MM.1S (cell line): ENCODE results near the gene POMGNT2.

Experiments
- DNase-seq: peaks from one replicate; pipeline ENCODE4 v3.0.0-alpha.2; 2015
- H2AFZ ChIP-seq: fragments of 300-600 bp; sonication (generic); 2 replicates; pipeline ENCODE4 v1.6.0; 2016; ENCODE audit warnings: antibody characterized with exemption, low read length
- H3F3A ChIP-seq: fragments of 300-600 bp; sonication (generic); 2 replicates; pipeline ENCODE4 v1.6.1; 2016; ENCODE audit warnings: mild to moderate bottlenecking, antibody characterized with exemption, low read length, moderate library complexity, mixed read lengths; ENCODE audit not compliant: insufficient read depth
- H3K27ac ChIP-seq: fragments of 300-600 bp; sonication (generic); 2 replicates; pipeline ENCODE4 v1.5.1; 2016; ENCODE audit warnings: mild to moderate bottlenecking, low read length
- H3K27me3 ChIP-seq: fragments of 300-600 bp; sonication (generic); replicated peaks from 2 replicates; pipeline ENCODE4 v1.6.0; 2016; ENCODE audit warnings: low read length; ENCODE audit not compliant: insufficient read depth
- H3K36me3 ChIP-seq: fragments of 300-600 bp; sonication (generic); replicated peaks from 2 replicates; pipeline ENCODE4 v1.6.1; 2016; ENCODE audit warnings: mild to moderate bottlenecking, low read length, mixed read lengths; ENCODE audit not compliant: insufficient read depth
- H3K4me1 ChIP-seq: fragments of 300-600 bp; sonication (generic); 2 replicates; pipeline ENCODE4 v1.6.1; 2016; ENCODE audit warnings: low read length, mixed read lengths
- H3K4me2 ChIP-seq: fragments of 300-600 bp; sonication (generic); 2 replicates; pipeline ENCODE4 v1.6.0; 2016; ENCODE audit warnings: low read depth, low read length
- H3K4me3 ChIP-seq: fragments of 300-600 bp; sonication (generic); 2 replicates; pipeline ENCODE4 v1.5.1; 2016; ENCODE audit warnings: low read length, mixed read lengths
- H3K79me2 ChIP-seq: fragments of 300-600 bp; sonication (generic); 2 replicates; pipeline ENCODE4 v1.6.1; 2016; ENCODE audit warnings: mixed run types, low read length, mixed read lengths
- H3K9ac ChIP-seq: fragments of 300-600 bp; sonication (generic); 2 replicates; pipeline ENCODE4 v1.6.1; 2016; ENCODE audit warnings: low read length, mixed read lengths
- H3K9me2 ChIP-seq: fragments of 300-600 bp; sonication (generic); replicated peaks from 2 replicates; pipeline ENCODE4 v1.6.1; 2016; ENCODE audit warnings: mild to moderate bottlenecking, low read length, mixed read lengths; ENCODE audit not compliant: insufficient read depth
- H3K9me3 ChIP-seq: fragments of 300-600 bp; sonication (generic); replicated peaks from 2 replicates; pipeline ENCODE4 v1.6.1; 2016; ENCODE audit warnings: mild to moderate bottlenecking, low read length, mixed read lengths; ENCODE audit not compliant: insufficient read depth
- H4K20me1 ChIP-seq: fragments of 300-600 bp; sonication (generic); 2 replicates; pipeline ENCODE4 v1.6.1; 2016; ENCODE audit warnings: mild to moderate bottlenecking, low read length, moderate library complexity, mixed read lengths; ENCODE audit not compliant: insufficient read depth
- CTCF ChIP-seq: fragments of 300-600 bp; sonication (generic); IDR thresholded peaks from 2 replicates; pipeline ENCODE4 v1.5.1; 2016; ENCODE audit warnings: antibody characterized with exemption, low read length, mixed read lengths
- EZH2 ChIP-seq: fragments of 300-600 bp; sonication (generic); optimal IDR thresholded peaks from 2 replicates; pipeline ENCODE3; 2017; ENCODE audit warnings: low read depth, mild to moderate bottlenecking, antibody characterized with exemption, low read length, mixed read lengths
- EZH2phosphoT487 ChIP-seq: fragments of 300-600 bp; sonication (generic); IDR thresholded peaks from 2 replicates; pipeline ENCODE4 v1.6.1; 2018; ENCODE audit warnings: antibody characterized with exemption, low read length

The POMGNT2 gene

GRCh38 chr3:43094851-43095250, 11.0 kb downstream of the POMGNT2 start:
- Histone ChIP-seq H3K9me2 (no peaks in the 10 kb centered on the region), H3F3A (no peaks in the 10 kb centered on the region), H3K27ac (no peak overlapping the region), H3K4me3 (no peak overlapping the region), H3K4me2 (no peak overlapping the region), H3K9me3 (no peaks in the 10 kb centered on the region), H3K4me1 (no peaks in the 10 kb centered on the region), H4K20me1 (no peaks in the 10 kb centered on the region), H2AFZ (no peak overlapping the region), H3K9ac (no peak overlapping the region), H3K27me3 (no peaks in the 10 kb centered on the region), H3K79me2 (peaks cover 3% of the 10 kb centered on the region; the same call in 1 of the 2 replicates), H3K36me3 (no peaks in the 10 kb centered on the region)
- DNase-seq: no peak
- TF ChIP-seq EZH2: no peak
- no peak for TF ChIP-seq EZH2phosphoT487
- TF ChIP-seq CTCF: no peak

GRCh38 chr3:43094381-43094780, 11.5 kb downstream of the POMGNT2 start:
- Histone ChIP-seq H3K4me3 (no peak overlapping the region), H2AFZ (no peak overlapping the region), H3K9ac (no peak overlapping the region), H4K20me1 (no peaks in the 10 kb centered on the region), H3K9me3 (no peaks in the 10 kb centered on the region), H3K27ac (no peak overlapping the region), H3K79me2 (peaks cover 3% of the 10 kb centered on the region; the same call in 1 of the 2 replicates), H3K27me3 (no peaks in the 10 kb centered on the region), H3K4me1 (no peaks in the 10 kb centered on the region), H3K4me2 (no peak overlapping the region), H3F3A (no peaks in the 10 kb centered on the region), H3K9me2 (no peaks in the 10 kb centered on the region), H3K36me3 (no peaks in the 10 kb centered on the region)
- TF ChIP-seq EZH2phosphoT487: no peak
- no peak for TF ChIP-seq EZH2
- no peak for TF ChIP-seq CTCF
- DNase-seq: no peak

GRCh38 chr3:43093974-43094373, 11.9 kb downstream of the POMGNT2 start:
- no peak overlapping the region for H3K4me2 ChIP-seq
- H3K9me2 ChIP-seq: no peaks in the 10 kb centered on the region
- H3K27ac ChIP-seq: no peak overlapping the region
- H3K4me3 ChIP-seq: no peak overlapping the region
- H3K4me1 ChIP-seq: no peaks in the 10 kb centered on the region
- H3F3A ChIP-seq: no peaks in the 10 kb centered on the region
- no peaks in the 10 kb centered on the region for H3K36me3 ChIP-seq
- H2AFZ ChIP-seq: no peak overlapping the region
- no peaks in the 10 kb centered on the region for H4K20me1 ChIP-seq
- no peak for TF ChIP-seq EZH2
- no peaks in the 10 kb centered on the region for H3K9me3 ChIP-seq
- no peaks in the 10 kb centered on the region for H3K27me3 ChIP-seq
- no peak for DNase-seq
- peaks cover 3% of the 10 kb centered on the region; the same call in 1 of the 2 replicates for H3K79me2 ChIP-seq
- no peak overlapping the region for H3K9ac ChIP-seq

- peaks cover 3% of the 10 kb centered on the region; the same call in 1 of the 2 replicates for H3K79me2 ChIP-seq
Observed at GRCh38 chr3:43093006-43093405, 12.9 kb downstream of the POMGNT2 start.

More at GRCh38 chr3:43093006-43093405, 12.9 kb downstream of the POMGNT2 start:
- Histone ChIP-seq H3K4me3 (no peak overlapping the region), H4K20me1 (no peaks in the 10 kb centered on the region), H3K27me3 (no peaks in the 10 kb centered on the region), H3K4me1 (no peaks in the 10 kb centered on the region), H3K9me2 (no peaks in the 10 kb centered on the region), H3K27ac (no peak overlapping the region), H2AFZ (no peak overlapping the region), H3K9ac (no peak overlapping the region), H3F3A (no peaks in the 10 kb centered on the region), H3K4me2 (no peak overlapping the region), H3K36me3 (no peaks in the 10 kb centered on the region), H3K9me3 (no peaks in the 10 kb centered on the region)
- no peak for TF ChIP-seq CTCF
- no peak for TF ChIP-seq EZH2phosphoT487
- TF ChIP-seq EZH2: no peak
- no peak for DNase-seq
